HL-60 (cell line): ENCODE measurements around the gene CLPTM1L.

Source experiments
- CTCF ChIP-seq: IDR thresholded peaks from one replicate; pipeline ENCODE4 v1.5.1; 2011; ENCODE audit warnings: low read length, control low read depth, inconsistent platforms; ENCODE audit not compliant: insufficient read depth
- POLR2AphosphoS5 ChIP-seq: IDR thresholded peaks from 2 replicates; pipeline ENCODE4 v1.6.1; 2012; ENCODE audit warnings: low read depth

GRCh38 chr5:1330847-1331831, 13.8 kb downstream of the CLPTM1L start:
- TF ChIP-seq CTCF, result no peak
- no peak for TF ChIP-seq POLR2AphosphoS5
